AG10803 (cell line): ENCODE measurements around the gene SAV1.
"Not testable (repeated sequence)": the region's sequence is repeated elsewhere in the genome, so short reads cannot be mapped to it uniquely, and the experiment has no call there.

Experiments used
- DNase-seq: peaks from one replicate; pipeline ENCODE4 v3.0.0; 2010; ENCODE audit warnings: low read depth
- H3K4me3 ChIP-seq: 2 replicates; pipeline ENCODE4 v1.5.1; 2011; ENCODE audit warnings: mild to moderate bottlenecking, low read length, control low read depth
- TF ChIP-seq, protein P1 (sequence below): conservative IDR thresholded peaks from 2 replicates; pipeline ENCODE4 v1.5.1; 2011; ENCODE audit warnings: mild to moderate bottlenecking, low read length, control low read depth, inconsistent platforms

The SAV1 gene

DNA sequence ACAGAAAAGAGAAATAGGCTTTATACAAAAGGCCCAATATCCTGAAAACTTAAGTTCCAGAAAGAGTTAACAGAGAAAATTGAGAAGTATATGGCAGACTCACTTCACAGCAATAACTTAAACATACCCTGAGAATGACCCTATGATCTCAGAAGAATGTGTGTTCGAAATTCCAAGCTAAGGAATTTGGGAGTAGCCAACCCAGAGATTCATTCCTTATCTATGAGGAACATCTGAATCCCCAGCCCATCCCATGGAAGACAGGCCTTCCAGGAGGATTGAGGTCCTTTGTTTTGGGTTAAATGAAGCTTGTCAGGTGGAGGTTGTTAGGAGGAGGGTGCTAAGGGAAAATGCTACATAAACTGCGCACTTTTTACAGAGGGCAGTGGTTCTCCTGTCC is 7.5 kb upstream of the SAV1 start:
- H3K4me3 ChIP-seq, result no peak overlapping the region
- TF ChIP-seq, protein P1, sequence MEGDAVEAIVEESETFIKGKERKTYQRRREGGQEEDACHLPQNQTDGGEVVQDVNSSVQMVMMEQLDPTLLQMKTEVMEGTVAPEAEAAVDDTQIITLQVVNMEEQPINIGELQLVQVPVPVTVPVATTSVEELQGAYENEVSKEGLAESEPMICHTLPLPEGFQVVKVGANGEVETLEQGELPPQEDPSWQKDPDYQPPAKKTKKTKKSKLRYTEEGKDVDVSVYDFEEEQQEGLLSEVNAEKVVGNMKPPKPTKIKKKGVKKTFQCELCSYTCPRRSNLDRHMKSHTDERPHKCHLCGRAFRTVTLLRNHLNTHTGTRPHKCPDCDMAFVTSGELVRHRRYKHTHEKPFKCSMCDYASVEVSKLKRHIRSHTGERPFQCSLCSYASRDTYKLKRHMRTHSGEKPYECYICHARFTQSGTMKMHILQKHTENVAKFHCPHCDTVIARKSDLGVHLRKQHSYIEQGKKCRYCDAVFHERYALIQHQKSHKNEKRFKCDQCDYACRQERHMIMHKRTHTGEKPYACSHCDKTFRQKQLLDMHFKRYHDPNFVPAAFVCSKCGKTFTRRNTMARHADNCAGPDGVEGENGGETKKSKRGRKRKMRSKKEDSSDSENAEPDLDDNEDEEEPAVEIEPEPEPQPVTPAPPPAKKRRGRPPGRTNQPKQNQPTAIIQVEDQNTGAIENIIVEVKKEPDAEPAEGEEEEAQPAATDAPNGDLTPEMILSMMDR, result no peak
- peak; percentile 54 for DNase-seq

DNA sequence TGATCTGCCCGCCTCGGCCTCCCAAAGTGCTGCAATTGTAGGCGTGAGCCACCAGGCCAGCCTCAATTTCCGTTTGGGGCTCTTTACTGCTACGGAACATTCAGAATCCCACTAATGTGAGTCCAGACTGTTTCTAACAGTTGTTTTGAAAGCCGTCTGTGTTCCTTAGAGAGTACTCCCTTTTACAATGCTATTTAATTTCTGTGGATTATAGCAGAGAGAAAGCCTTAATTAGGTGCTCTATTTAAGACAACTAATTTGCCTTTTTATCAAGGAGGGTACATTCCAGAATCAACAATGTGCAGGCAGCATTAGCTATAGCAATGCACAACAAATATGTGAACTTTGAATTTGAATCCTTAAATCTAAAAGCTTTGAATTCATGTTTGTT is 2.8 kb upstream of the SAV1 start:
- H3K4me3 ChIP-seq, result no peak overlapping the region
- TF ChIP-seq, protein P1, result no peak
- no peak for DNase-seq

DNA sequence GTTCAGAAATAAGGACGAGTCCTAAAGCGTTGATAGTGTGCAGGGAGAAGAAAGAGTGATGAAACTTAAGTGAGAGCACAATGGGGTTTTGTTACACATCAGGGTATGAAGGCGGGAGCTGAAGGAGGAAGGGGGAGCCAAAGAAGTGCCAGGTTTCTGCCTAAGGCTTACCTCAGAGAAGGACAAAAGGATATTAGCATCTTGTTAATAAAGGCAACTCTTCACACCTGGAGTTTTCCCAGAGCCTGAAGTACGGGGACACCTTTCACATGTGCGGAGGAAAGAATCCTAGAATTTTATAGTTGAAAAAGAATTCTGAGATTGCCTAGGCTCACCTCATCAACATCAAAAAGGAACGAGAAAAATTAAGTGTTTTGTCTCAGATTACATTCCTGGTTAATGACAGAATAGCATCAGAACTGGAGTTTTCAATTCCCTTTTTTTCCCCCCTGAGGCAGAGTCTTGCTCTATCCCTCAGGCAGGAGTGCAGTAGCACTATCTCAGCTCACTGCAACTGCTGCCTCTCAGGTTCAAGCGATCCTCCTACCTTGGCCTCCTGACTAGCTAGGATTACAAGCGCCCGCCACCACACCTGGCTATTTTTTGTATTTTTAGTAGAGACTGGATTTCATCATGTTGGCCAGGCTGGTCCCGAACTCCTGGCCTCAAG is 2.2 kb upstream of the SAV1 start:
- TF ChIP-seq, protein P1, result no peak
- H3K4me3 ChIP-seq, result no peak overlapping the region
- DNase-seq, result no peak

DNA sequence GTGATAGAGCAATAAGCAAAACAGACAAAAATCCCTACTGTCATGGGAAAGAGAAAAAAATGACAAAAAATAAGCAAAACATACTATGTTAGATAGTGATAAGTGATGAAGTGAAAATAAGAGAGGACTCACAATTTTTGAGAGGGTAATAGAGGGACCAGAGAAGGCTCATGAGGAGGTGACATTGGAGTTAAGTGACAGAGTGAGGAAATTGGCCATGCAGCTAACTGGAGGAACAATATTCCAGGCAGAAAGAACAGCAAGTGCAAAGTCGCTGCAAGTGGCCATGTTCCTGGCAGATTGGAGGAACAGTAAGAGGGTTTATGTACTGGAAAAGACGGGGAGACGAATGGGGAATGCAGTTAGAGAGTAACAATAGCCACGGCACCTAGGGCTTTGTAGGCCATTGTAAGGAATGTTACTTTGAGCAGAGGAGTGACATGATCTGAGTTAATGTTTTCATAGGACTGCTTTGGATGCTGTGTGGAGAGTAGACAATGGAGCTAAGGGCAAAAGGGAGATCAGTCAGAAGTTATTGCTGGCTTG is 1.4 kb upstream of the SAV1 start:
- no peak for DNase-seq
- no peak overlapping the region for H3K4me3 ChIP-seq
- TF ChIP-seq, protein P1, result no peak

DNA sequence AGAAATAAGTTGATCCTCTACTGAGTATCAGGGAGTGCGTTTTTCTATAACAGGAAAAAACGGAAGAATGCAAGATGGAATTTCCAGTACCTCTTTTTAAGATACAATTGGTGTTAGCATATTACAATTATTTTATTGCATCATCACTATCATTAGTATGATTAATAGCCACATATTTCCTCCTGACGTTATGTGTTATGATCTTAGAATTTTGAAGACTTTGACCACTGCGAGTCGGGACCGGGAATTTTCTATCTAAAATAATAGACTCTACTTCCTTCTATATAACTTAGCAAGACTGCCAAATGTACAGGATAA is 679 bp upstream of the SAV1 start:
- TF ChIP-seq, protein P1, result no peak
- no peak for DNase-seq
- peak overlapping the region; percentile 76 for H3K4me3 ChIP-seq

DNA sequence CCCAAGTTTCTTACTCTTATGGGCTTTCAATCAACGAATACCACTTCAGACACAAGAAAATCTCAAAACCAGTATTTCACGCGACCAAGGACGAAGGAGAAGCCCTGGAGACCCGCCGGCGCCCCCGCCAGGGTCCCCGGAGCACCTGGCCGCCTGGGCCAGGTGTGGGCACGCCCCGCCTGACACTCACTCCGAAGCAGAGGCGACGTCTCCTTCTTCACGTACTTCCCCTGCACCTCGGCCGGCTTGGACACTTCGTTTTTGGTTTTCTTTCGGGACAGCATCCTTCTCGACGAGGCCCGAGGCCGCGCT is 466 bp downstream of the SAV1 start:
- no peak for DNase-seq
- TF ChIP-seq, protein P1, result no peak
- H3K4me3 ChIP-seq, result peak overlapping the region; percentile 76

DNA sequence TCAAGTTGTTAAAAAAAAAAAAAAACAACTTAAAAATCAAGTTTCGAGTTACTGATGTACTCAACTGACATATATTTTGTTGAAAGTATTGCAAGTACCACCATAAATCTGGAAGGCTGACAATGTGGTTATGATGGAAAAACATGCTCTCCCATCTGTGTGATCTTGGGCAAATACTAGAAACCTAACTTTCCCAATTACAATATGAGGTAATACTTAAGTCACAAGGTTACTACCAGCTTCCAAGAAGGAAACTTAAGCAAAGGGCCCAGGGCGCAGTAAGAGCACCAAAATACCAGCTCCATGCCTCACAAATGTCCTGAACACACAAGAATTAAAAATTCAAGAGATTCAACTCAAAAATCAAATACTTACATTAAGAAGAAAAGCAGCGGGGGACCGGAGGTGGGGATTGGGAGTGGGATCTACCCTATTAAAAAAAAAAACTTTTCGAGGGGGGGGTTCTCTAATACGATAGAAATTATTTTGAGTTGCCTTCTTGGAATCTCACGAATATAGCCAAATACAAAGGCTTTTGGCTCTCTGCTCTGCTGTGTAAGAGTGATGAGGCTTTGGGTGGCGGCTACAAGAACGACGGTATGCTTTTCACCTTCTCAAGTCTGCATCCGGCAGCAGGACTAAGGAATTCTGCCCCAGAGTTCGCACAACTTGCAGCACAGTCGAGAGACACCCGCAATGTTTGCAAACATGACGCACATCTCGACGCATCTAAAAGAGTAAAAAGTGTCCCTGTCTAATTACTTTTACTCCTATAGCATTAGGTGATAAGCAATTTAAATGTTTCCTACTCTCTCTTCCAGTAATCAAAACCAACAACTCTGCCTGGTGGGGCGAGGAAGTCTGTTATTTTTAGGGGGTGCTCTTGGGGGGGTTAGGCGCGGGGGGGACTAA is 1.1 kb downstream of the SAV1 start:
- TF ChIP-seq, protein P1, result no peak
- peak; percentile 79 for DNase-seq
- peak overlapping the region; percentile 76 for H3K4me3 ChIP-seq

DNA sequence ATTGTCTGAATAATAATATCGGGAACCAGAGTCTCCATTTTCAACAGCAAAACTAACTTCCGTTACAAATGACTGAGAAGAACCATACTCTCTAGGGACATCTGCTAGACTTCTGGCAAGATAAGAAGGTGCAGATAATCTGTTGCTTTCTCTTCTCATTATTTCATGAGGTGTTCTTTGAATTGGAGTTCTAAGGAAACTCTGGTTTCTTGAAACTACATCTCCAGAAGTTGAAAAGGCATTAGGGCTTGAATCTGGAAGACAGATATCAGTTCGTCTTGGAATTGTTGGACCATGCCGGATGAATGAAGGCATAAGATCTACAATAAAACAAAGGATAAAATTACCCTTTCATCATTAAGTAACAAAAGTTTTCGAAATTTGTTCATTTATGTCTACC is 2.8 kb downstream of the SAV1 start:
- DNase-seq, H3K4me3 ChIP-seq: not testable (repeated sequence)

DNA sequence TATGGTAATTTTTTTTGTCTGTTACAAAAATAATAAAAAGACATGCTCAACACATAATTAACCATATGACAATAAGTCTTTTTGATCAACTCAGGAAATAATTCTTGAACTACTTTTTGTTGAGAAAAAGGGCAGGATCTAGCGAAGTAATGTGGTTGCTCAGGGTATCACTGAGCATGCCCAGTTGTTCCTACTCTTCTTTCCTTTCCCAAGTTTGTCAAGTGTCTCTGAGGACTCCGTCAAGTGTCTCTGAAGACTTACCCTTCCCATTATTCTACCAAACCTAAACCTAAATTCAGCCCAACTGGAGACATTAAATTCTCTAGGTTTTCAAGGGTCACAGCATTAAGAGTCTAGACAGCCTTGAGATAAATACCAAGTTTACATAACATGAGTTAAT is 3.5 kb downstream of the SAV1 start:
- H3K4me3 ChIP-seq, DNase-seq: not testable (repeated sequence)
